ENCODE data around the gene CDCA7L.

DNA sequence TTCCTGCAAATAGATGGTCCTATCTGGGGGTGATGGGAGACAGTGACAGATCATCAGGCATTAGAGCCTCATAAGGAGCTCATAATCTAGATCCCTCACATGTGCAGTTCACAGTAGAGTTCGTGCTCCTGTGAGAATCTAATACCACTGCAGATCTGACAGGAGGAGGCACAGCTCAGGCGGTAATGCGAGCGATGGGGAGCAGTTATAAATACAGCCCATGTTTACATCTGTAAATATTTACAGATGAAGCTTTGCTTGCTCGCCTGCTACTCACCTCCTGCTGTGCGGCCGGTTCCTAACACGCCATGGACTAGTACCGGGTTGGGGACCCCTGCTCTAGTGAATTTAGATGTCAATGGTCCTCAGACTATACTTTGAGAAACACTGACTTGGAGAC lies 17.0 kb upstream of the CDCA7L start:
- no peak for TF ChIP-seq ZNF274 (IDR thresholded peaks at IDR 0.05; ENCODE audit: low read depth, low read length)
- no peak for TF ChIP-seq POLR2A (IDR thresholded peaks at IDR 0.05; ENCODE audit: borderline replicate concordance, extremely low read depth, insufficient read depth, insufficient read length)
- TF ChIP-seq, protein P1, sequence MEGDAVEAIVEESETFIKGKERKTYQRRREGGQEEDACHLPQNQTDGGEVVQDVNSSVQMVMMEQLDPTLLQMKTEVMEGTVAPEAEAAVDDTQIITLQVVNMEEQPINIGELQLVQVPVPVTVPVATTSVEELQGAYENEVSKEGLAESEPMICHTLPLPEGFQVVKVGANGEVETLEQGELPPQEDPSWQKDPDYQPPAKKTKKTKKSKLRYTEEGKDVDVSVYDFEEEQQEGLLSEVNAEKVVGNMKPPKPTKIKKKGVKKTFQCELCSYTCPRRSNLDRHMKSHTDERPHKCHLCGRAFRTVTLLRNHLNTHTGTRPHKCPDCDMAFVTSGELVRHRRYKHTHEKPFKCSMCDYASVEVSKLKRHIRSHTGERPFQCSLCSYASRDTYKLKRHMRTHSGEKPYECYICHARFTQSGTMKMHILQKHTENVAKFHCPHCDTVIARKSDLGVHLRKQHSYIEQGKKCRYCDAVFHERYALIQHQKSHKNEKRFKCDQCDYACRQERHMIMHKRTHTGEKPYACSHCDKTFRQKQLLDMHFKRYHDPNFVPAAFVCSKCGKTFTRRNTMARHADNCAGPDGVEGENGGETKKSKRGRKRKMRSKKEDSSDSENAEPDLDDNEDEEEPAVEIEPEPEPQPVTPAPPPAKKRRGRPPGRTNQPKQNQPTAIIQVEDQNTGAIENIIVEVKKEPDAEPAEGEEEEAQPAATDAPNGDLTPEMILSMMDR (IDR thresholded peaks at IDR 0.05 in 2 of 3, conservative IDR thresholded peaks at IDR 0.05 in 1 of 3; ENCODE audit: borderline replicate concordance in 1 of 3, insufficient read depth in 1 of 3, low read depth in 2 of 3, low read length in 2 of 3), result no peak
- TF ChIP-seq, protein P2, sequence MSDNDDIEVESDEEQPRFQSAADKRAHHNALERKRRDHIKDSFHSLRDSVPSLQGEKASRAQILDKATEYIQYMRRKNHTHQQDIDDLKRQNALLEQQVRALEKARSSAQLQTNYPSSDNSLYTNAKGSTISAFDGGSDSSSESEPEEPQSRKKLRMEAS (IDR thresholded peaks at IDR 0.05), result no peak
- TF ChIP-seq SIN3A (IDR thresholded peaks at IDR 0.05; ENCODE audit: low read depth), result no peak
- TF ChIP-seq, protein P3, sequence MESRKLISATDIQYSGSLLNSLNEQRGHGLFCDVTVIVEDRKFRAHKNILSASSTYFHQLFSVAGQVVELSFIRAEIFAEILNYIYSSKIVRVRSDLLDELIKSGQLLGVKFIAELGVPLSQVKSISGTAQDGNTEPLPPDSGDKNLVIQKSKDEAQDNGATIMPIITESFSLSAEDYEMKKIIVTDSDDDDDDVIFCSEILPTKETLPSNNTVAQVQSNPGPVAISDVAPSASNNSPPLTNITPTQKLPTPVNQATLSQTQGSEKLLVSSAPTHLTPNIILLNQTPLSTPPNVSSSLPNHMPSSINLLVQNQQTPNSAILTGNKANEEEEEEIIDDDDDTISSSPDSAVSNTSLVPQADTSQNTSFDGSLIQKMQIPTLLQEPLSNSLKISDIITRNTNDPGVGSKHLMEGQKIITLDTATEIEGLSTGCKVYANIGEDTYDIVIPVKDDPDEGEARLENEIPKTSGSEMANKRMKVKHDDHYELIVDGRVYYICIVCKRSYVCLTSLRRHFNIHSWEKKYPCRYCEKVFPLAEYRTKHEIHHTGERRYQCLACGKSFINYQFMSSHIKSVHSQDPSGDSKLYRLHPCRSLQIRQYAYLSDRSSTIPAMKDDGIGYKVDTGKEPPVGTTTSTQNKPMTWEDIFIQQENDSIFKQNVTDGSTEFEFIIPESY (IDR thresholded peaks at IDR 0.05; ENCODE audit: extremely low read depth, insufficient replicate concordance, low read length), result no peak
